ENCODE measurements around the gene RAPGEF4.
A peak's percentile ranks its signal among the peaks of the same experiment; 100 is the strongest.

Gene RAPGEF4

DNA sequence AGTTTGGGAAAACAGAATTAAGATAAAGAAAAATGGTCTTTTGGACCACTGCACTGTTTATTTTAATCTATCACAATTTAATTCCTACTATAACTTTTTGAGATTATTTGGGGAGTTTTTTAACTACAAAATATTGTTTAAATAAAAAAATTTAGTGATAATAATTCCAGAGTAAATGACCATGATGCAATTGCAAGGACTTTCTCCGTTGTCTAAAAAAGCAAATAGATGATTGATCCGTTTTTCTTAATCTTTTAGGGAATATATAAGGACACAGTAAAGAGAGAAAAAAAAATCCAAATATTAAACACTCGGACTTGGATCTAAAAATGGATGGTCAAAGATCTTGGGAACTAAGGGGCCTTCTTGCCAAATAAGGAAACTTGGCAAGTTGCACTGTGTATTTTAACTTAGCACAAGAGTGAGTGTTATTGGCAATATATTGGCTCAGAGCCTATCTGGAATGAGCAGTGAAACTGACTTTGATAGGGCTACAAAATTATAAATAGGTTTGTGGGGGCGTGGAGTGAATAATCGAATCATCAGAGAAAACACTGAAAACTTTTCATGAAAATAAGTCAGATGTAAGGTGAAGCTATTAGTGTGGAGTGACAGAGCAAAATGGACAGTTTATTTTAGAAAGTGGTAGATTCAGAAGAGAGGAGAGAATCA is 342.0 kb downstream of the RAPGEF4 start:
- Histone ChIP-seq H3K4me3 (ENCODE audit: low read depth, low read length) (no peak overlapping the region), H3K4ac (ENCODE audit: low read depth, low read length) (no peak overlapping the region), H3K79me1 (ENCODE audit: low read length) (peaks cover 13% of the 10 kb centered on the region), H2AK5ac (ENCODE audit: low read length) (no peak overlapping the region), H3K4me1 (ENCODE audit: control insufficient read depth in 1 of 2, insufficient read depth in 2 of 2, low read length in 2 of 2) (peaks cover 0 to 4% of the 10 kb centered on the region in 2 experiments), H3K27me3 (ENCODE audit: insufficient read depth, low read length) (no peaks in the 10 kb centered on the region), H3K4me2 (ENCODE audit: low read length) (no peak overlapping the region), H4K12ac (ENCODE audit: low read depth, low read length) (no peak overlapping the region), H2BK120ac (ENCODE audit: insufficient read depth, low read length, poor library complexity) (no peak overlapping the region), H3K36me3 (ENCODE audit: control insufficient read depth in 1 of 2, insufficient read depth in 2 of 2, low read length in 2 of 2) (no peaks in the 10 kb centered on the region), H4K8ac (ENCODE audit: low read depth, low read length) (no peak overlapping the region), H4K91ac (ENCODE audit: low read depth, low read length) (no peak overlapping the region), H3K23ac (ENCODE audit: low read length) (no peak overlapping the region), H3K9ac (ENCODE audit: low read length) (no peak overlapping the region), H3K9me3 (ENCODE audit: insufficient read depth, low read depth, low read length) (no peaks in the 10 kb centered on the region), H3K79me2 (ENCODE audit: control insufficient read depth, insufficient read depth, low read length, poor library complexity) (peaks cover 10% of the 10 kb centered on the region), H3K27ac (ENCODE audit: low read depth, low read length) (no peak overlapping the region), H2BK5ac (ENCODE audit: low read depth, low read length, poor library complexity) (no peak overlapping the region), H2AFZ (ENCODE audit: insufficient read depth, low read length, poor library complexity) (no peak overlapping the region), H2BK12ac (ENCODE audit: low read length) (no peak overlapping the region), H3K18ac (ENCODE audit: low read length) (no peak overlapping the region), H3K14ac (ENCODE audit: low read length) (no peak overlapping the region)
- no peak for DNase-seq
- WGBS (ENCODE audit: extremely low coverage, insufficient coverage, insufficient read length), result no CpG with 5 or more reads among the region's 5 CpGs

DNA sequence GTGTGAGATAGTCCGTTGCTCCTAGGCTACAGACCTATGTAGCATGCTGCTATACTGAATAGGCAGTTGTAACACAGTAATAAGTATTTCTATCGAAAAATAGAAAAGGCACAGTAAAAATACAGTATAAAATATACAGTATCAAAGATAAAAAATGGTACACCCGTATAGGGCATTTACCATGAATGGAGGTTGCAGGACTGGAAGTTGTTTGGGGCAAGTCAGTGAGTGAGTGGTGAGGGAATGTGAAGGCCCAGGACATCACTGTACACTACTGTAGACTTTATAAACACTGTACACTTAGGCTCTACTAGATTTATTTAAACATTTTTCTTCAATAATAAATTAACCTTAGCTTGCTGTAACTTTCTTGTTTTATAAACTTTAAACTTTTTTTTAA is 343.5 kb downstream of the RAPGEF4 start:
- H3K14ac ChIP-seq (ENCODE audit: low read length), result no peak overlapping the region
- no CpG with 5 or more reads among the region's 3 CpGs for WGBS (ENCODE audit: extremely low coverage, insufficient coverage, insufficient read length)
- H2BK5ac ChIP-seq (ENCODE audit: low read depth, low read length, poor library complexity), result no peak overlapping the region
- H3K18ac ChIP-seq (ENCODE audit: low read length), result no peak overlapping the region
- no peak overlapping the region for H2AK5ac ChIP-seq (ENCODE audit: low read length)
- no peaks in the 10 kb centered on the region for H3K36me3 ChIP-seq (ENCODE audit: control insufficient read depth in 1 of 2, insufficient read depth in 2 of 2, low read length in 2 of 2)
- H3K79me1 ChIP-seq (ENCODE audit: low read length), result peaks cover 13% of the 10 kb centered on the region
- H3K9me3 ChIP-seq (ENCODE audit: insufficient read depth, low read depth, low read length), result no peaks in the 10 kb centered on the region
- H4K91ac ChIP-seq (ENCODE audit: low read depth, low read length), result no peak overlapping the region
- H3K27ac ChIP-seq (ENCODE audit: low read depth, low read length), result no peak overlapping the region
- H3K4me1 ChIP-seq (ENCODE audit: control insufficient read depth in 1 of 2, insufficient read depth in 2 of 2, low read length in 2 of 2), result peaks cover 0 to 4% of the 10 kb centered on the region in 2 experiments
- H2AFZ ChIP-seq (ENCODE audit: insufficient read depth, low read length, poor library complexity), result no peak overlapping the region
- no peak overlapping the region for H3K9ac ChIP-seq (ENCODE audit: low read length)
- no peak for DNase-seq
- H3K27me3 ChIP-seq (ENCODE audit: insufficient read depth, low read length), result no peaks in the 10 kb centered on the region
- H4K12ac ChIP-seq (ENCODE audit: low read depth, low read length), result no peak overlapping the region
- H3K4me3 ChIP-seq (ENCODE audit: low read depth, low read length), result no peak overlapping the region
- no peak overlapping the region for H4K8ac ChIP-seq (ENCODE audit: low read depth, low read length)
- no peak overlapping the region for H3K4ac ChIP-seq (ENCODE audit: low read depth, low read length)
- H2BK120ac ChIP-seq (ENCODE audit: insufficient read depth, low read length, poor library complexity), result no peak overlapping the region
- no peak overlapping the region for H3K4me2 ChIP-seq (ENCODE audit: low read length)
- peaks cover 10% of the 10 kb centered on the region for H3K79me2 ChIP-seq (ENCODE audit: control insufficient read depth, insufficient read depth, low read length, poor library complexity)
- no peak overlapping the region for H3K23ac ChIP-seq (ENCODE audit: low read length)
- H2BK12ac ChIP-seq (ENCODE audit: low read length), result no peak overlapping the region

DNA sequence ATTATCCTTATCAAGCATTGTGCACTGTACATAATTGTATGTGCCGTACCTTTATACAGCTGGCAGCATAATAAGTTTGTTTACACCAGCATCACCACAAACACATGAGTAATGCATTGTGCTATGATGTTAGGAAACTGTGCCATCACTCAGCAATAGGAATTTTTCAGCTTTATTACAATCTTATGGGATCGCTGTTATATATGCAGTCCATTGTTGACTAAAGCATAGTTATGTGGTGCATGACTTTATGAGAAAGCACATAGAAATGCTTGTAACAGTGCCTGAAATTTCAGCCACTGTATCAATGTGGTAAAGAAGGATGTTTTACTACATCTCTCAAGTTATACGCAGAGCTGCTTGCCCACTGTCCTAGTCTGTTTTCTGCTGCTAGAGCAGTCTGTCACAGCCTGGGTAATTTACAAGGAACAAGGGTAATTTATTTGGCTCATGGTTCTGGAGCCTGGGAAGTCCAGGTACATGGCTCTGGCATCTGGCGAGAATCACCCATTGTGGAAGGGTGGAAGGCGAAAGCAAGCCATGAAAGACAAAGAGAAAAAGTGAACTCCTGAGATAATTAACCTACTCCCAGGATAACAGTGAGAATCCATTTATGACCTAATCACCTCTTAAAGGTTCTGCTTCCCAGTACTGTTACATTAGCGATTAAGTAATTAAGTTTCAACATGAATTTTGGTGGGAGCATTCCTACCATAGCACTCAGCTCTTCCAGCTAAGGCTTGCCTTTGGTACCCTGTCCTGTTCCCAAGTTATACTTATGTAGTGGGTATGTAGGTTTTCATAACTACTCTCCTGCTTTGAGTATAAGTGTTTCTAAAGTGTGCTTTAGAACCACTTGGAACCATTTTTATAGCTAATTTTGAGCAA is 344.6 kb downstream of the RAPGEF4 start:
- H3K79me2 ChIP-seq (ENCODE audit: control insufficient read depth, insufficient read depth, low read length, poor library complexity), result peaks cover 10% of the 10 kb centered on the region
- no peak overlapping the region for H4K8ac ChIP-seq (ENCODE audit: low read depth, low read length)
- no peaks in the 10 kb centered on the region for H3K27me3 ChIP-seq (ENCODE audit: insufficient read depth, low read length)
- peak; percentile 66 to 93 for DNase-seq
- no peak overlapping the region for H4K12ac ChIP-seq (ENCODE audit: low read depth, low read length)
- H3K4me2 ChIP-seq (ENCODE audit: low read length), result no peak overlapping the region
- H2BK12ac ChIP-seq (ENCODE audit: low read length), result no peak overlapping the region
- H3K27ac ChIP-seq (ENCODE audit: low read depth, low read length), result no peak overlapping the region
- H3K14ac ChIP-seq (ENCODE audit: low read length), result no peak overlapping the region
- H3K36me3 ChIP-seq (ENCODE audit: control insufficient read depth in 1 of 2, insufficient read depth in 2 of 2, low read length in 2 of 2), result no peaks in the 10 kb centered on the region
- no peaks in the 10 kb centered on the region for H3K9me3 ChIP-seq (ENCODE audit: insufficient read depth, low read depth, low read length)
- no peak overlapping the region for H2BK5ac ChIP-seq (ENCODE audit: low read depth, low read length, poor library complexity)
- H3K4ac ChIP-seq (ENCODE audit: low read depth, low read length), result no peak overlapping the region
- no peak overlapping the region for H4K91ac ChIP-seq (ENCODE audit: low read depth, low read length)
- H3K18ac ChIP-seq (ENCODE audit: low read length), result no peak overlapping the region
- H2AFZ ChIP-seq (ENCODE audit: insufficient read depth, low read length, poor library complexity), result no peak overlapping the region
- peaks cover 0 to 3% of the 10 kb centered on the region in 2 experiments for H3K4me1 ChIP-seq (ENCODE audit: control insufficient read depth in 1 of 2, insufficient read depth in 2 of 2, low read length in 2 of 2)
- H3K9ac ChIP-seq (ENCODE audit: low read length), result no peak overlapping the region
- no peak overlapping the region for H3K23ac ChIP-seq (ENCODE audit: low read length)
- H2AK5ac ChIP-seq (ENCODE audit: low read length), result no peak overlapping the region
- no peak overlapping the region for H2BK120ac ChIP-seq (ENCODE audit: insufficient read depth, low read length, poor library complexity)
- WGBS (ENCODE audit: extremely low coverage, insufficient coverage, insufficient read length), result no CpG with 5 or more reads among the region's 6 CpGs
- H3K79me1 ChIP-seq (ENCODE audit: low read length), result peaks cover 13% of the 10 kb centered on the region
- no peak overlapping the region for H3K4me3 ChIP-seq (ENCODE audit: low read depth, low read length)

DNA sequence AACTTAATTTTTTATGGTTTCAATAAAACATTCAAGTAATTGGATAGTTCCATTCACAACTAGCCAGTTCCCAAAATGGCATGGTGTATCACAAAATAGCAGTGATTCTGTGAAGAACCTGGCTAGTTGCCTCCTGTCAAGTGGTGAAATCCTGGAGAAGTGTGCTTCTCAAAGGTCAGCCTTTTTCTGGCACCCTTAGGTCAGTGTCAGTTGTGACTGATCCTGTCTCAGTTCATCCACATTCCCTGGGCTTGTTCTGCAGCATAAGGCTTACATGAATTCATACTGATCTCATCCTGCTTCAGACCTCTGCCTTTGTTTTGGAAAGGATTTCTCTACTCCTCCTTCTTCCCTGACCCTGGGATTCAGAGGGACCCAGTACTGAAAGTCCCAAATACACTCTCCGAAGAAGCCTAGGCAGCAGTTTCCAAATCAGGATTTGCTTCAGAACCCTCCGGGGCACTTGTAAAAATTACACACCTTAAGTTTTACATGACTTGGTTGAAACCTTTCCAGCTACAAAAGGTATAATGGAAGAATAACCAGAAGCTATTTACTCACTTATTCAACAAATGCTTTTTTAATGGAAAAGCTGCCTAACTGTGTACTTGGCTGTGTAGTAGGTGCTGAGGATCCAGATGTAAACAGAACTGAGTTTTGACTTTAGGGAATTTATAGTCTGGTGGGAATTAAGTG is 351.0 kb downstream of the RAPGEF4 start:
- Histone ChIP-seq H3K9ac (ENCODE audit: low read length) (no peak overlapping the region), H3K27me3 (ENCODE audit: insufficient read depth, low read length) (no peaks in the 10 kb centered on the region), H2BK12ac (ENCODE audit: low read length) (no peak overlapping the region), H3K9me3 (ENCODE audit: insufficient read depth, low read depth, low read length) (no peaks in the 10 kb centered on the region), H4K8ac (ENCODE audit: low read depth, low read length) (no peak overlapping the region), H3K4me2 (ENCODE audit: low read length) (no peak overlapping the region), H4K91ac (ENCODE audit: low read depth, low read length) (no peak overlapping the region), H3K27ac (ENCODE audit: low read depth, low read length) (no peak overlapping the region), H3K79me2 (ENCODE audit: control insufficient read depth, insufficient read depth, low read length, poor library complexity) (no peaks in the 10 kb centered on the region), H3K4ac (ENCODE audit: low read depth, low read length) (no peak overlapping the region), H3K14ac (ENCODE audit: low read length) (no peak overlapping the region), H2BK120ac (ENCODE audit: insufficient read depth, low read length, poor library complexity) (no peak overlapping the region), H3K23ac (ENCODE audit: low read length) (no peak overlapping the region), H3K4me3 (ENCODE audit: low read depth, low read length) (no peak overlapping the region), H3K4me1 (ENCODE audit: control insufficient read depth in 1 of 2, insufficient read depth in 2 of 2, low read length in 2 of 2) (peaks cover 0 to 2% of the 10 kb centered on the region in 2 experiments), H2AK5ac (ENCODE audit: low read length) (no peak overlapping the region), H3K79me1 (ENCODE audit: low read length) (peaks cover 1% of the 10 kb centered on the region), H3K36me3 (ENCODE audit: control insufficient read depth in 1 of 2, insufficient read depth in 2 of 2, low read length in 2 of 2) (peaks cover 0 to 3% of the 10 kb centered on the region in 2 experiments), H4K12ac (ENCODE audit: low read depth, low read length) (no peak overlapping the region), H3K18ac (ENCODE audit: low read length) (no peak overlapping the region), H2BK5ac (ENCODE audit: low read depth, low read length, poor library complexity) (no peak overlapping the region), H2AFZ (ENCODE audit: insufficient read depth, low read length, poor library complexity) (no peak overlapping the region)
- WGBS (ENCODE audit: extremely low coverage, insufficient coverage, insufficient read length), result no CpG with 5 or more reads among the region's 2 CpGs
- DNase-seq, result no peak

Data from trophoblast cell (in vitro differentiated cells and primary cell).